ENCODE measurements around the gene ARRB1.
"Not testable (repeated sequence)": the region's sequence is repeated elsewhere in the genome, so short reads cannot be mapped to it uniquely, and the experiment has no call there.

Gene ARRB1

GRCh38 chr11:75351541-75351790, at the start of gene ARRB1:
TSS of gene ARRB1 (minus strand) at chr11:75351661. CDS start at chr11:75351607, 54 bp downstream.
- no peak for DNase-seq

GRCh38 chr11:75400146-75400865, 48.8 kb upstream of the ARRB1 start:
- peak in 1 of 2 experiments; percentile 23 for DNase-seq

- peak; percentile 84 to 97 for DNase-seq
Observed at GRCh38 chr11:75399344-75400145, 48.1 kb upstream of the ARRB1 start, which contains the start of gene RPS3. TSS of gene RPS3 (plus strand) at chr11:75399518. CDS start at chr11:75399548, 30 bp downstream.

GRCh38 chr11:75398906-75399305, 47.4 kb upstream of the ARRB1 start:
- DNase-seq, result no peak

- DNase-seq, result no peak
Observed at GRCh38 chr11:75394085-75394840, 42.8 kb upstream of the ARRB1 start.

- DNase-seq, result no peak
Observed at GRCh38 chr11:75389925-75390324, 38.5 kb upstream of the ARRB1 start.

- no peak for DNase-seq
Observed at GRCh38 chr11:75389276-75389605, 37.8 kb upstream of the ARRB1 start.

- peak; percentile 77 to 86 for DNase-seq
Observed at GRCh38 chr11:75388386-75389275, 37.2 kb upstream of the ARRB1 start.

- no peak for DNase-seq
Observed at GRCh38 chr11:75387736-75388294, 36.4 kb upstream of the ARRB1 start.

- no peak for DNase-seq
Observed at GRCh38 chr11:75386942-75387630, 35.6 kb upstream of the ARRB1 start.

GRCh38 chr11:75384438-75385080, 33.1 kb upstream of the ARRB1 start:
- DNase-seq, result peak; percentile 43 to 88

- peak in 1 of 2 experiments; percentile 38 for DNase-seq
Observed at GRCh38 chr11:75383246-75383645, 31.8 kb upstream of the ARRB1 start.

- peak in 1 of 2 experiments; percentile 23 for DNase-seq
Observed at GRCh38 chr11:75380716-75381420, 29.4 kb upstream of the ARRB1 start.

GRCh38 chr11:75380245-75380644, 28.8 kb upstream of the ARRB1 start:
- no peak for DNase-seq

- DNase-seq, result not testable (repeated sequence)
Observed at GRCh38 chr11:75378776-75379175, 27.3 kb upstream of the ARRB1 start.

GRCh38 chr11:75376175-75376574, 24.7 kb upstream of the ARRB1 start:
- DNase-seq, result no peak

- no peak for DNase-seq
Observed at GRCh38 chr11:75375626-75376025, 24.2 kb upstream of the ARRB1 start.

GRCh38 chr11:75374646-75375045, 23.2 kb upstream of the ARRB1 start:
- no peak for DNase-seq

GRCh38 chr11:75373201-75373600, 21.7 kb upstream of the ARRB1 start:
- no peak for DNase-seq

Data from NCI-H526 (cell line).